OCI-LY7 (cell line): ENCODE data around the gene SPATA13.

Source experiments
- EZH2phosphoT487 ChIP-seq: fragments of 200-600 bp; sonication (generic); IDR thresholded peaks from 2 replicates; pipeline ENCODE4 v1.6.1; 2018; ENCODE audit warnings: low read depth, borderline replicate concordance, mild to moderate bottlenecking, mixed run types, antibody characterized with exemption, low read length, moderate library complexity, mixed read lengths
- TF ChIP-seq, protein P1 (sequence below): fragments of 200-600 bp; sonication (generic); conservative IDR thresholded peaks from 2 replicates; pipeline ENCODE4 v1.5.1; 2014; ENCODE audit warnings: mild to moderate bottlenecking, antibody characterized with exemption, low read length, moderate library complexity, mixed read lengths

DNA sequence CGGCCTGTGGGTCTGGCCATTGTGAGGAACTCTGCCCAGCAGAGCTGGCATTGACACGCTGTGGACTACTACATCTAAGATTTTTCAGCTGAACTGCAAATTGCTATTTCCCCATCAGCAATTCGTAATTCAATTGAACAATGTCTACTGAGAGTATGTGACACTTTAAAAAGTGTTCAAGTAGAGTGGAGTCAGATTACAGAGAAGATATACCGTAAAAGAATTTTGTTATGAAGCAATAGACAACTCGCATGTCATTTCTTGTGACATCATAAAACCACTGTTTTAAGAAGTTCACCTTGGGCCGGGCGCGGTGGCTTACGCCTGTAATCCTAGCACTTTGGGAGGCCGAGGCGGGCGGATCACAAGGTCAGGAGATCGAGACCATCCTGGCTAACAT is 116.3 kb downstream of the SPATA13 start:
- TF ChIP-seq, protein P1, sequence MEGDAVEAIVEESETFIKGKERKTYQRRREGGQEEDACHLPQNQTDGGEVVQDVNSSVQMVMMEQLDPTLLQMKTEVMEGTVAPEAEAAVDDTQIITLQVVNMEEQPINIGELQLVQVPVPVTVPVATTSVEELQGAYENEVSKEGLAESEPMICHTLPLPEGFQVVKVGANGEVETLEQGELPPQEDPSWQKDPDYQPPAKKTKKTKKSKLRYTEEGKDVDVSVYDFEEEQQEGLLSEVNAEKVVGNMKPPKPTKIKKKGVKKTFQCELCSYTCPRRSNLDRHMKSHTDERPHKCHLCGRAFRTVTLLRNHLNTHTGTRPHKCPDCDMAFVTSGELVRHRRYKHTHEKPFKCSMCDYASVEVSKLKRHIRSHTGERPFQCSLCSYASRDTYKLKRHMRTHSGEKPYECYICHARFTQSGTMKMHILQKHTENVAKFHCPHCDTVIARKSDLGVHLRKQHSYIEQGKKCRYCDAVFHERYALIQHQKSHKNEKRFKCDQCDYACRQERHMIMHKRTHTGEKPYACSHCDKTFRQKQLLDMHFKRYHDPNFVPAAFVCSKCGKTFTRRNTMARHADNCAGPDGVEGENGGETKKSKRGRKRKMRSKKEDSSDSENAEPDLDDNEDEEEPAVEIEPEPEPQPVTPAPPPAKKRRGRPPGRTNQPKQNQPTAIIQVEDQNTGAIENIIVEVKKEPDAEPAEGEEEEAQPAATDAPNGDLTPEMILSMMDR, result no peak
- TF ChIP-seq EZH2phosphoT487, result no peak
